ENCODE results near the gene CDH4. TPM values are rescaled to one million over a fixed set of nuclear protein-coding genes. Genes with fewer than 3 reads are reported as not detected.

CDH4 gene
- total RNA-seq, 1 experiment from 2014 or later: not detected

DNA sequence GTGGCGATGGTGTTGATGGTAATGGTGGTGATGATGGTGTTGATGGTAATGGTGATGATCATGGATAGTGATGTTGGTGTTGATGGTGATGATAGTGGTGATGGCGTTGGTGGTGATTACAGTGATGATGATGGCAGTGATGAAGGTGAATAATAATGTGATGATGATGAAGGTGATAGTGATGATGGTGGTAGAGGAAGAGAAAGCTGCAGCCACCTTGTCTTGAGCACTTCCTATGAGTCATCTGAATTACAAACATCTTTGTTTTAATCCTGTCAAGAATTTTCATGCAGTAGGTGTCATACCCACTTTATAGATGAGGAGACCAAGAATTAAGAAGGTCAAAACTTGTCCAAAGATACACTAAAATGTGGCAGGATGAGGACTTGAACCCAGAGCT lies 571.2 kb downstream of the CDH4 start:
- H3K27me3 ChIP-seq (ENCODE audit: insufficient read depth, low read depth): peaks cover 88% of the 10 kb centered on the region
- BruUV-seq (replicated peaks): no TSS peak
- ChIA-PET POLR2A (ENCODE audit: unreplicated experiment) (no interaction called here), CTCF (no interaction called here)
- no peaks in the 10 kb centered on the region for H3K36me3 ChIP-seq (ENCODE audit: low read depth)
- TF ChIP-seq CTCF (conservative IDR thresholded peaks at IDR 0.05) (no peak), EZH2 (IDR thresholded peaks at IDR 0.05; ENCODE audit: low read depth) (no peak)
- H3K9me2 ChIP-seq (ENCODE audit: insufficient read depth): no peaks in the 10 kb centered on the region
- H3K4me3 ChIP-seq: no peak overlapping the region
- intact Hi-C loops (cut with micrococcal nuclease; ENCODE audit: unreplicated experiment): no loop called here
- H3K27ac ChIP-seq: no peak overlapping the region
- no peaks in the 10 kb centered on the region for H4K20me1 ChIP-seq (ENCODE audit: insufficient read depth)
- H3K4me2 ChIP-seq: no peak overlapping the region
- no peaks in the 10 kb centered on the region for H3K79me2 ChIP-seq (ENCODE audit: low read depth)
- no peaks in the 10 kb centered on the region for H3K4me1 ChIP-seq (replicated peaks; ENCODE audit: insufficient read depth)
- no peaks in the 10 kb centered on the region for H3K9me3 ChIP-seq (ENCODE audit: insufficient read depth, low read depth)
- no peak overlapping the region for H2AFZ ChIP-seq
- H3F3A ChIP-seq (ENCODE audit: insufficient read depth, low read depth): no peaks in the 10 kb centered on the region
- no peak for DNase-seq

GRCh38 chr20:61828891-61829290 lies 576.8 kb downstream of the CDH4 start:
- no peak overlapping the region for H3K27ac ChIP-seq
- intact Hi-C loops (cut with micrococcal nuclease; ENCODE audit: unreplicated experiment): no loop called here
- H3K4me2 ChIP-seq: no peak overlapping the region
- ChIA-PET CTCF (no interaction called here), POLR2A (ENCODE audit: unreplicated experiment) (no interaction called here)
- TF ChIP-seq CTCF (conservative IDR thresholded peaks at IDR 0.05) (no peak), EZH2 (IDR thresholded peaks at IDR 0.05; ENCODE audit: low read depth) (no peak)
- no peak overlapping the region for H2AFZ ChIP-seq
- H4K20me1 ChIP-seq (ENCODE audit: insufficient read depth): 0 out of 2 replicates have a peak, but pooled peaks cover 3% of the 10 kb centered on the region
- H3K9me3 ChIP-seq (ENCODE audit: insufficient read depth, low read depth): no peaks in the 10 kb centered on the region
- no peak overlapping the region for H3K4me3 ChIP-seq
- H3K9me2 ChIP-seq (ENCODE audit: insufficient read depth): no peaks in the 10 kb centered on the region
- no peaks in the 10 kb centered on the region for H3F3A ChIP-seq (ENCODE audit: insufficient read depth, low read depth)
- H3K36me3 ChIP-seq (ENCODE audit: low read depth): no peaks in the 10 kb centered on the region
- DNase-seq: no peak
- no peaks in the 10 kb centered on the region for H3K79me2 ChIP-seq (ENCODE audit: low read depth)
- no TSS peak for BruUV-seq (replicated peaks)
- H3K4me1 ChIP-seq (replicated peaks; ENCODE audit: insufficient read depth): no peaks in the 10 kb centered on the region
- peaks cover 94% of the 10 kb centered on the region for H3K27me3 ChIP-seq (ENCODE audit: insufficient read depth, low read depth)

- Histone ChIP-seq H3K79me2 (ENCODE audit: low read depth) (no peaks in the 10 kb centered on the region), H2AFZ (no peak overlapping the region), H3K27ac (no peak overlapping the region), H3K9me3 (ENCODE audit: insufficient read depth, low read depth) (no peaks in the 10 kb centered on the region), H3F3A (ENCODE audit: insufficient read depth, low read depth) (no peaks in the 10 kb centered on the region), H3K4me2 (no peak overlapping the region), H4K20me1 (ENCODE audit: insufficient read depth) (0 out of 2 replicates have a peak, but pooled peaks cover 3% of the 10 kb centered on the region), H3K27me3 (ENCODE audit: insufficient read depth, low read depth) (peaks cover 99% of the 10 kb centered on the region), H3K4me3 (no peak overlapping the region), H3K9me2 (ENCODE audit: insufficient read depth) (no peaks in the 10 kb centered on the region), H3K36me3 (ENCODE audit: low read depth) (no peaks in the 10 kb centered on the region), H3K4me1 (replicated peaks; ENCODE audit: insufficient read depth) (no peaks in the 10 kb centered on the region)
- CTCF ChIA-PET: no interaction called here
- POLR2A ChIA-PET (ENCODE audit: unreplicated experiment): no interaction called here
- TF ChIP-seq EZH2 (IDR thresholded peaks at IDR 0.05; ENCODE audit: low read depth): no peak
- TF ChIP-seq CTCF (conservative IDR thresholded peaks at IDR 0.05): no peak
- DNase-seq: no peak
- intact Hi-C loops (cut with micrococcal nuclease; ENCODE audit: unreplicated experiment): no loop called here
- no TSS peak for BruUV-seq (replicated peaks)
Observed at GRCh38 chr20:61829526-61829925, 577.5 kb downstream of the CDH4 start.
